Left lung (tissue), 10 donors: ENCODE data around the gene PDE11A. TPM values are rescaled to one million over a fixed set of nuclear protein-coding genes. Genes with fewer than 3 reads are reported as not detected.

Experiments used
- ATAC-seq: fragments of 200-7000 bp; cut with Tn5 transposase; one replicate; pipeline ENCODE4 v1.9.1; 2020; ENCODE audit warnings: moderate library complexity
- DNase-seq, 4 donors: peaks; one replicate each; pipeline ENCODE4 v3.0.0-alpha.2; 2013 to 2020
- H3K27ac ChIP-seq, 2 donors: fragments of 200-600 bp; sonication (generic) in 1 of 2; one replicate each; pipeline versions ENCODE4 v1.5.0 to v1.8.0; 2020 to 2021
- H3K27me3 ChIP-seq, 2 donors: fragments of 200-600 bp; sonication (generic) in 1 of 2; one replicate each; pipeline versions ENCODE4 v1.5.0 to v1.8.0; 2020 to 2021
- H3K36me3 ChIP-seq, 2 donors: fragments of 200-600 bp; sonication (generic) in 1 of 2; one replicate each; pipeline versions ENCODE4 v1.5.0 to v1.8.0; 2020 to 2021
- H3K4me1 ChIP-seq, 2 donors: fragments of 200-600 bp; one replicate each; pipeline ENCODE4 v1.8.0; 2021
- H3K4me3 ChIP-seq, 2 donors: fragments of 200-600 bp; sonication (generic) in 1 of 2; one replicate each; pipeline versions ENCODE4 v1.5.0 to v1.8.0; 2020 to 2021; ENCODE audit warnings: mild to moderate bottlenecking in 1 of 2
- H3K9me3 ChIP-seq, 2 donors: fragments of 200-600 bp; sonication (generic) in 1 of 2; one replicate each; pipeline versions ENCODE4 v1.5.0 to v1.8.0; 2020 to 2021
- CTCF ChIP-seq, 2 donors: fragments of 200-600 bp; sonication (generic) in 1 of 2; IDR thresholded peaks; one replicate each; pipeline versions ENCODE4 v1.5.0 to v1.8.0; 2021; ENCODE audit warnings: antibody characterized with exemption in 2 of 2
- intact Hi-C, 2 donors: fragments of 100-400 bp; cut with DNase I; formaldehyde crosslinking; loops; one replicate each; pipeline versions ENCODE4 v1.11.2 to v1.14.2; 2022
- polyA plus RNA-seq, 6 donors: library from polyadenylated mRNA; unstranded; fragments of 120-200 nt; gene quantifications; one replicate each; pipeline ENCODE4 v1.2.1, GENCODE V29; 2013; ENCODE audit not compliant: insufficient read length in 6 of 6
- total RNA-seq, 2 donors: library from RNA; stranded (reverse); fragmentation: NEBNext Ultra II Directional; extraction: Animal tissue kit (Norgen Biotek cat#: 25700); gene quantifications; one replicate each; pipeline ENCODE4 v1.2.1, GENCODE V29; 2021
- donor health status: DM: no; HTN: yes; CAD: no.
- donor health status: DM: no; HTN: no; CAD: no.

The PDE11A gene
- total and polyA plus RNA-seq, 8 donors = 0.24 to 0.73 (median 0.35) TPM

GRCh38 chr2:178108176-178108575 lies 35.6 kb upstream of the PDE11A start:
- Histone ChIP-seq H3K4me3 (no peak overlapping the region), H3K36me3 (no peaks in the 10 kb centered on the region), H3K27me3 (no peaks in the 10 kb centered on the region), H3K4me1 (peaks cover under 1 to 6% of the 10 kb centered on the region in 2 donors), H3K9me3 (no peaks in the 10 kb centered on the region), H3K27ac (no peak overlapping the region)
- ATAC-seq = no peak
- TF ChIP-seq CTCF (IDR thresholded peaks at IDR 0.05) = no peak
- intact Hi-C loops = no loop called here
- DNase-seq = no peak

GRCh38 chr2:178106053-178106452 lies 33.5 kb upstream of the PDE11A start:
- DNase-seq (peak in 1 of 4 donors; percentile 6), ATAC-seq (peak; percentile 26)
- H3K27me3 ChIP-seq = no peaks in the 10 kb centered on the region
- intact Hi-C loops = no loop called here
- no peak overlapping the region for H3K27ac ChIP-seq
- TF ChIP-seq CTCF (IDR thresholded peaks at IDR 0.05) = no peak
- H3K36me3 ChIP-seq = no peaks in the 10 kb centered on the region
- no peak overlapping the region for H3K4me3 ChIP-seq
- no peaks in the 10 kb centered on the region for H3K9me3 ChIP-seq
- no peaks in the 10 kb centered on the region for H3K4me1 ChIP-seq

GRCh38 chr2:178105566-178105965 lies 33.0 kb upstream of the PDE11A start:
- no peaks in the 10 kb centered on the region for H3K27me3 ChIP-seq
- intact Hi-C loops = no loop called here
- ATAC-seq (peak; percentile 54), DNase-seq (peak in 1 of 4 donors; percentile 19)
- H3K4me3 ChIP-seq = no peak overlapping the region
- no peak overlapping the region for H3K27ac ChIP-seq
- no peaks in the 10 kb centered on the region for H3K4me1 ChIP-seq
- H3K9me3 ChIP-seq = no peaks in the 10 kb centered on the region
- TF ChIP-seq CTCF (IDR thresholded peaks at IDR 0.05) = no peak
- no peaks in the 10 kb centered on the region for H3K36me3 ChIP-seq

- ATAC-seq = no peak
- no peak for TF ChIP-seq CTCF (IDR thresholded peaks at IDR 0.05)
- DNase-seq = no peak
- intact Hi-C loops = no loop called here
- Histone ChIP-seq H3K4me3 (no peak overlapping the region), H3K27ac (no peak overlapping the region), H3K9me3 (no peaks in the 10 kb centered on the region), H3K4me1 (no peaks in the 10 kb centered on the region), H3K36me3 (no peaks in the 10 kb centered on the region), H3K27me3 (no peaks in the 10 kb centered on the region)
Observed at GRCh38 chr2:178101321-178102079, 28.9 kb upstream of the PDE11A start.

GRCh38 chr2:178093471-178093870 lies 20.9 kb upstream of the PDE11A start:
- Histone ChIP-seq H3K27ac (no peak overlapping the region), H3K9me3 (no peaks in the 10 kb centered on the region), H3K4me1 (no peaks in the 10 kb centered on the region), H3K27me3 (no peaks in the 10 kb centered on the region), H3K4me3 (no peak overlapping the region), H3K36me3 (no peaks in the 10 kb centered on the region)
- ATAC-seq = no peak
- intact Hi-C loops = no loop called here
- DNase-seq = no peak
- no peak for TF ChIP-seq CTCF (IDR thresholded peaks at IDR 0.05)
